Loucy (cell line): ENCODE results near the gene ZDHHC7.

Experiments used
- EZH2phosphoT487 ChIP-seq: fragments of 200-600 bp; IDR thresholded peaks from 2 replicates; pipeline ENCODE4 v1.6.1; 2018; ENCODE audit warnings: antibody characterized with exemption, mild to moderate bottlenecking, moderate library complexity, borderline replicate concordance
- TF ChIP-seq, protein P1 (sequence below): fragments of 200-600 bp; sonication (generic); conservative IDR thresholded peaks from 2 replicates; pipeline ENCODE4 v1.5.1; 2014; ENCODE audit warnings: mild to moderate bottlenecking, antibody characterized with exemption, low read length

DNA sequence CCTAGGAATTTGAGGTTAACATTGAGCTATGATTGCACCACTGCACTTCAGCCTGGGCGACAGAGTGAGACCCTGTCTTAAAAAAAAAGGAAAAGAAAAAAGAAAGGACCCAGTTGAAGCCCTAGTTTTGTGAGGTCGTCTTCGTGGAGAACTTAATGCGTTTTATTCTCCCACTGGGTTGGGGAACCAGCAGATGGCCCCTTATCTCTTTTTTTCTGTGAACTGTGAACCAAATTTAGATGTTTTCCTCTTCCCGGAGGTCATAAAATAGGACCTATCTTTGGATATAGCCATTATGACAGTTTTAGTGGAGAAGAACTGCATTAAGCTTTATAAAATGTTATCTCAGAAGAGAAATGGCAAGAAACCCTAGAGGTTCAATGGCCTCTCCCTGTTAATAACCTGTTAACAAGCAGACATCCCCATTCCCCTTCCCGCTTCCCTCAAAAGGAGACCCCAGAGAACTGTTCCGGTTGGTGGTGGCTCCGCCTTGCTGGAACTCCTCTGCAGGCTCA lies 39.8 kb upstream of the ZDHHC7 start:
- TF ChIP-seq, protein P1, sequence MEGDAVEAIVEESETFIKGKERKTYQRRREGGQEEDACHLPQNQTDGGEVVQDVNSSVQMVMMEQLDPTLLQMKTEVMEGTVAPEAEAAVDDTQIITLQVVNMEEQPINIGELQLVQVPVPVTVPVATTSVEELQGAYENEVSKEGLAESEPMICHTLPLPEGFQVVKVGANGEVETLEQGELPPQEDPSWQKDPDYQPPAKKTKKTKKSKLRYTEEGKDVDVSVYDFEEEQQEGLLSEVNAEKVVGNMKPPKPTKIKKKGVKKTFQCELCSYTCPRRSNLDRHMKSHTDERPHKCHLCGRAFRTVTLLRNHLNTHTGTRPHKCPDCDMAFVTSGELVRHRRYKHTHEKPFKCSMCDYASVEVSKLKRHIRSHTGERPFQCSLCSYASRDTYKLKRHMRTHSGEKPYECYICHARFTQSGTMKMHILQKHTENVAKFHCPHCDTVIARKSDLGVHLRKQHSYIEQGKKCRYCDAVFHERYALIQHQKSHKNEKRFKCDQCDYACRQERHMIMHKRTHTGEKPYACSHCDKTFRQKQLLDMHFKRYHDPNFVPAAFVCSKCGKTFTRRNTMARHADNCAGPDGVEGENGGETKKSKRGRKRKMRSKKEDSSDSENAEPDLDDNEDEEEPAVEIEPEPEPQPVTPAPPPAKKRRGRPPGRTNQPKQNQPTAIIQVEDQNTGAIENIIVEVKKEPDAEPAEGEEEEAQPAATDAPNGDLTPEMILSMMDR, result no peak
- TF ChIP-seq EZH2phosphoT487, result no peak
